GM21390 (cell line): ENCODE results near the gene RAB7B.
"Not testable (repeated sequence)": the region's sequence is repeated elsewhere in the genome, so short reads cannot be mapped to it uniquely, and the experiment has no call there.

Experiments used
- ATAC-seq: cut with Tn5 transposase; IDR thresholded peaks from one replicate; pipeline ENCODE4 v1.9.1; 2021; ENCODE audit not compliant: unreplicated experiment

RAB7B gene

GRCh38 chr1:205998457-205999241 is 4.5 kb downstream of the RAB7B start:
- ATAC-seq, result no peak

GRCh38 chr1:205996641-205997040 is 6.6 kb downstream of the RAB7B start:
- ATAC-seq, result not testable (repeated sequence)

GRCh38 chr1:205994346-205994745 is 8.8 kb downstream of the RAB7B start:
- ATAC-seq, result no peak

GRCh38 chr1:205993068-205993467 is 10.1 kb downstream of the RAB7B start:
- ATAC-seq, result no peak

GRCh38 chr1:205992218-205992882 is 10.8 kb downstream of the RAB7B start:
- no peak for ATAC-seq

GRCh38 chr1:205991237-205991636 is 12.0 kb downstream of the RAB7B start:
- no peak for ATAC-seq

GRCh38 chr1:205990226-205990625 is 13.0 kb downstream of the RAB7B start:
- no peak for ATAC-seq

GRCh38 chr1:205989786-205990185 is 13.4 kb downstream of the RAB7B start:
- ATAC-seq, result no peak

GRCh38 chr1:205988585-205988995 is 14.6 kb downstream of the RAB7B start:
- no peak for ATAC-seq

GRCh38 chr1:205986861-205987260 is 16.3 kb downstream of the RAB7B start:
- ATAC-seq, result no peak

GRCh38 chr1:205986292-205986691 is 16.9 kb downstream of the RAB7B start:
- no peak for ATAC-seq

GRCh38 chr1:205985330-205986005 is 17.7 kb downstream of the RAB7B start:
- no peak for ATAC-seq

- no peak for ATAC-seq
These were observed 19.1 kb downstream of the RAB7B start for GRCh38 chr1:205983925-205984725.

- ATAC-seq, result no peak
These were observed 21.9 kb downstream of the RAB7B start for GRCh38 chr1:205981257-205981656.

- ATAC-seq, result no peak
These were observed 22.8 kb downstream of the RAB7B start for GRCh38 chr1:205980237-205980870.

GRCh38 chr1:205979301-205979700 is 23.9 kb downstream of the RAB7B start:
- ATAC-seq, result no peak

- ATAC-seq, result no peak
These were observed 24.5 kb downstream of the RAB7B start for GRCh38 chr1:205978676-205979075.

GRCh38 chr1:205977402-205978014 is 25.7 kb downstream of the RAB7B start:
- no peak for ATAC-seq

GRCh38 chr1:205976708-205977401 is 26.3 kb downstream of the RAB7B start:
- no peak for ATAC-seq

- ATAC-seq, result no peak
These were observed 27.2 kb downstream of the RAB7B start for GRCh38 chr1:205976036-205976435.
